ENCODE results near the gene CFAP97D2.
"Not testable (repeated sequence)": the region's sequence is repeated elsewhere in the genome, so short reads cannot be mapped to it uniquely, and the experiment has no call there.

Gene CFAP97D2

GRCh38 chr13:114158869-114159666 is 20.0 kb upstream of the CFAP97D2 start:
- DNase-seq, result not testable (repeated sequence)

- no peak for DNase-seq
Observed at GRCh38 chr13:114161028-114161556, 18.0 kb upstream of the CFAP97D2 start.

GRCh38 chr13:114161644-114162532 is 17.2 kb upstream of the CFAP97D2 start:
- DNase-seq, result no peak

GRCh38 chr13:114162533-114162922 is 16.5 kb upstream of the CFAP97D2 start:
- no peak for DNase-seq

GRCh38 chr13:114164053-114164452 is 15.0 kb upstream of the CFAP97D2 start:
- DNase-seq, result no peak

GRCh38 chr13:114164681-114165429 is 14.2 kb upstream of the CFAP97D2 start:
- no peak for DNase-seq

GRCh38 chr13:114166381-114167131 is 12.5 kb upstream of the CFAP97D2 start:
- no peak for DNase-seq

- no peak for DNase-seq
Observed at GRCh38 chr13:114167426-114167825, 11.6 kb upstream of the CFAP97D2 start.

- no peak for DNase-seq
Observed at GRCh38 chr13:114167885-114168284, 11.2 kb upstream of the CFAP97D2 start.

GRCh38 chr13:114173272-114173671 is 5.8 kb upstream of the CFAP97D2 start:
- no peak for DNase-seq

GRCh38 chr13:114173745-114174144 is 5.3 kb upstream of the CFAP97D2 start:
- DNase-seq, result no peak

- DNase-seq, result no peak
Observed at GRCh38 chr13:114174529-114174961, 4.5 kb upstream of the CFAP97D2 start.

- not testable (repeated sequence) for DNase-seq
Observed at GRCh38 chr13:114176359-114176902, 2.6 kb upstream of the CFAP97D2 start.

- DNase-seq, result no peak
Observed at GRCh38 chr13:114177245-114178010, 1.6 kb upstream of the CFAP97D2 start.

- DNase-seq, result no peak
Observed at GRCh38 chr13:114185182-114185971, 6.3 kb downstream of the CFAP97D2 start.

GRCh38 chr13:114194853-114195252 is 15.8 kb downstream of the CFAP97D2 start:
- DNase-seq, result no peak

- DNase-seq, result no peak
Observed at GRCh38 chr13:114196629-114197028, 17.6 kb downstream of the CFAP97D2 start.

GRCh38 chr13:114198556-114198955 is 19.5 kb downstream of the CFAP97D2 start:
- DNase-seq, result no peak

- not testable (repeated sequence) for DNase-seq
Observed at GRCh38 chr13:114199526-114199925, 20.5 kb downstream of the CFAP97D2 start.

- no peak for DNase-seq
Observed at GRCh38 chr13:114199954-114200353, 20.9 kb downstream of the CFAP97D2 start.

Data from SW 1271 (cell line).